Stomach (tissue), 9 donors: ENCODE data around the gene SEMA6A. TPM values are rescaled to one million over a fixed set of nuclear protein-coding genes. Genes with fewer than 3 reads are reported as not detected.

Experiments used
- DNase-seq, 2 donors: peaks; one replicate each; pipeline versions ENCODE4 v3.0.0 to v3.0.0-alpha.2; 2013 to 2019
- H3K27ac ChIP-seq, 5 donors: fragments of 200-600 bp in 4 of 5; sonication (generic) in 4 of 5; one replicate each; pipeline ENCODE4 v1.5.1; 2013 to 2019; ENCODE audit warnings: mild to moderate bottlenecking in 1 of 5, moderate library complexity in 1 of 5
- H3K27me3 ChIP-seq, 3 donors: fragments of 200-600 bp; sonication (generic); one replicate each; pipeline ENCODE4 v1.5.1; 2017 to 2019; ENCODE audit warnings: mixed run types in 1 of 3
- H3K36me3 ChIP-seq, 4 donors: fragments of 200-600 bp; sonication (generic); 1 replicate in 3 of 4; 2 replicates in 1 of 4; pipeline ENCODE4 v1.5.1; 2016 to 2019
- H3K4me1 ChIP-seq, 4 donors: fragments of 200-600 bp; sonication (generic); one replicate each; pipeline ENCODE4 v1.5.1; 2016 to 2019
- H3K4me3 ChIP-seq, 4 donors: fragments of 200-600 bp; sonication (generic) in 3 of 4; one replicate each; pipeline ENCODE4 v1.5.1; 2016 to 2019; ENCODE audit warnings: mild to moderate bottlenecking in 1 of 4
- H3K9me3 ChIP-seq, 4 donors: fragments of 200-600 bp; sonication (generic); one replicate each; pipeline ENCODE4 v1.5.1; 2016 to 2019
- EP300 ChIP-seq: sonication (generic); formaldehyde crosslinking; IDR thresholded peaks from one replicate; pipeline ENCODE4 v1.6.1; 2017; ENCODE audit warnings: antibody characterized with exemption
- POLR2A ChIP-seq, 4 donors: fragments of 450-650 bp; IDR thresholded peaks; one replicate each; pipeline ENCODE4 v1.6.1; 2016; ENCODE audit warnings: antibody characterized with exemption in 4 of 4, control low read depth in 2 of 4, mild to moderate bottlenecking in 1 of 4, moderate library complexity in 1 of 4
- POLR2AphosphoS5 ChIP-seq, 3 donors: sonication (generic); formaldehyde crosslinking; IDR thresholded peaks; one replicate each; pipeline ENCODE4 v1.6.1; 2016; ENCODE audit warnings: antibody characterized with exemption in 3 of 3
- WGBS, 5 donors: extraction: QIAGEN DNeasy Blood & Tissue Kit in 3 of 5; methylation state at CpG; one replicate each; pipeline versions ENCODE4 v1.1.5 to v1.1.7; 2013 to 2018; 5-methylcytosine and 5-hydroxymethylcytosine counted together
- intact Hi-C: fragments of 100-400 bp; cut with DNase I; formaldehyde crosslinking; loops from one replicate; pipeline ENCODE4 v1.15.1; 2023; ENCODE audit warnings: low total_unique reads
- polyA plus RNA-seq, 3 donors: library from polyadenylated mRNA; stranded (reverse); fragments of 200-250 nt; gene quantifications; one replicate each; pipeline ENCODE4 v1.2.3, GENCODE V29; 2013
- total RNA-seq, 5 donors: library from RNA; depleted of rRNA; stranded (reverse); fragments of >200 nt; gene quantifications; one replicate each; pipeline versions ENCODE4 v1.1.0 to v1.2.3, GENCODE V29; 2014 to 2016
- TF ChIP-seq, protein P1 (sequence below), 7 experiments: fragments of 450-650 bp in 4 of 7; fragments of 200-600 bp in 3 of 7; sonication (generic) in 3 of 7; IDR thresholded peaks; one replicate each; pipeline ENCODE4 v1.5.1; 2016 to 2019; ENCODE audit warnings: antibody characterized with exemption in 7 of 7, control low read depth in 2 of 7, mild to moderate bottlenecking in 1 of 7
- donor health status: healthy with polysubstance abuse.
- donor health status: Bipolar disorder and iron deficiency.
- donor health status: healthy.

The SEMA6A gene
- total and polyA plus RNA-seq, 8 donors: 0.37 to 37.5 (median 11.0) TPM

DNA sequence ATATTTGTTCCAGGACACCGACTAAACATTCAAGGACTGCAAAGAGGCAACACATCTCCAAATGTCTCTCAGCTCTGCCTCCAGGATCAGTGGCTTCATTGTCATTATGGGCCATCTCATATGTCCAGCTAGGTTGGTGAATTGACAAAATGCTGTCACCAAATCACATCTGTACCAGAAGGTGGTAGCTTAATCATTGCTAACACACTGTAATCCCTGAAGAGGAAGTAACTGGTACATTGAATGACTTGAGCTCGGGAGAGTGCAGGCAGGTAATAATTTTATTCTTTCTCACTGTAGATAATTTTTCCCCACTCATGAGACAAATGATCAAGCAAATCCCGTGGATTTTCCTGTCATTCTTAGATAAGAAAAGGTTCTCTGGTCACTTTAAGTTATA, 169.8 kb downstream of the SEMA6A start:
- Histone ChIP-seq H3K27me3 (no peaks in the 10 kb centered on the region), H3K27ac (no peak overlapping the region), H3K36me3 (peaks cover 0 to 4% (median under 1%) of the 10 kb centered on the region in 4 donors), H3K4me1 (no peaks in the 10 kb centered on the region), H3K4me3 (no peak overlapping the region), H3K9me3 (no peaks in the 10 kb centered on the region)
- no peak for DNase-seq
- intact Hi-C loops: no loop called here
- 76 to 82% (median 79%) methylated on average over 3 of the region's 3 CpGs for WGBS, 5 donors
- TF ChIP-seq POLR2AphosphoS5 (IDR thresholded peaks at IDR 0.05) (no peak), POLR2A (IDR thresholded peaks at IDR 0.05) (no peak), EP300 (no peak)
- TF ChIP-seq, protein P1, sequence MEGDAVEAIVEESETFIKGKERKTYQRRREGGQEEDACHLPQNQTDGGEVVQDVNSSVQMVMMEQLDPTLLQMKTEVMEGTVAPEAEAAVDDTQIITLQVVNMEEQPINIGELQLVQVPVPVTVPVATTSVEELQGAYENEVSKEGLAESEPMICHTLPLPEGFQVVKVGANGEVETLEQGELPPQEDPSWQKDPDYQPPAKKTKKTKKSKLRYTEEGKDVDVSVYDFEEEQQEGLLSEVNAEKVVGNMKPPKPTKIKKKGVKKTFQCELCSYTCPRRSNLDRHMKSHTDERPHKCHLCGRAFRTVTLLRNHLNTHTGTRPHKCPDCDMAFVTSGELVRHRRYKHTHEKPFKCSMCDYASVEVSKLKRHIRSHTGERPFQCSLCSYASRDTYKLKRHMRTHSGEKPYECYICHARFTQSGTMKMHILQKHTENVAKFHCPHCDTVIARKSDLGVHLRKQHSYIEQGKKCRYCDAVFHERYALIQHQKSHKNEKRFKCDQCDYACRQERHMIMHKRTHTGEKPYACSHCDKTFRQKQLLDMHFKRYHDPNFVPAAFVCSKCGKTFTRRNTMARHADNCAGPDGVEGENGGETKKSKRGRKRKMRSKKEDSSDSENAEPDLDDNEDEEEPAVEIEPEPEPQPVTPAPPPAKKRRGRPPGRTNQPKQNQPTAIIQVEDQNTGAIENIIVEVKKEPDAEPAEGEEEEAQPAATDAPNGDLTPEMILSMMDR (IDR thresholded peaks at IDR 0.05): no peak

DNA sequence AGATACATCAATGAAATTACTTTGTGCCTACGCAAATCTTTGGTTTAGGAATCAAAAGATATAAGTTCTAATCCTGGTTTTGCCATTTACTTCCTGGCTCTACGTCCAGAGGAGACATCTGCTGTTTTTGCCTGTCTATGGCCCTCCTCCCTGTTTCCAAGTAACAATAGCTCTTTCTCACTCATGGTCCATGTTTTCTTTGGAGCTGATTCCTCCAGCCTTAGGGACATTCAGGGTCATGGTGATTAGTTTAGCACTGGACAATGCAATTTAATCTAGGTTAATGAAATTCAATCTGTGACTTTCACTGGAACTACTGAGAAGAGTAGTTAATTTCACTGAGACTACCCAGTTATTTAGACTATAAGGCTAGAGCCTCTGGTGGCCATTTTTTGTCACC, 170.6 kb downstream of the SEMA6A start:
- WGBS, 5 donors: 69 to 81% (median 76%) methylated on average over 2 of the region's 2 CpGs
- Histone ChIP-seq H3K4me1 (no peaks in the 10 kb centered on the region), H3K36me3 (peaks cover 0 to 6% (median 3%) of the 10 kb centered on the region in 4 donors), H3K4me3 (no peak overlapping the region), H3K9me3 (no peaks in the 10 kb centered on the region), H3K27ac (no peak overlapping the region), H3K27me3 (no peaks in the 10 kb centered on the region)
- intact Hi-C loops: no loop called here
- no peak for TF ChIP-seq POLR2A (IDR thresholded peaks at IDR 0.05)
- TF ChIP-seq, protein P1 (IDR thresholded peaks at IDR 0.05): no peak
- TF ChIP-seq EP300: no peak
- DNase-seq: no peak

DNA sequence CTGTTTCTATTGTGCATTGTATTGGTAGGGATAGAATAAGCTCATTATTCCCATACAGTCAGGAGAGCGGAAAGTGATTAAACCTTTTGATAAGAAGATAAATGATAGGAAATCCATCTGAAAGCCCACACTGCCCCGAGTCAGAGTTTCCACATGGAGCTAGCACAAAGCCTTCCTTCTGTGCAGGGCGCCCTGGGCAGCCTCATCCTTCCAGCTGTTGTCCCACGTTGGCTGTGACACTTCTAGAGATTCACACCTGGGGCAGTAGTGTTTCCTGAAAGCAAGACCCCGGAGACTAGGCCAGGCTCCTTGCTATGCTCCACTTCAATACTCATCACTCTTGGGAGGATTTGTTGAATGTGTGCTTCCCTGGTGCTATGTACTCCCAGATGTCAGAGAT, 172.4 kb downstream of the SEMA6A start:
- Histone ChIP-seq H3K27me3 (no peaks in the 10 kb centered on the region), H3K27ac (no peak overlapping the region), H3K4me1 (no peaks in the 10 kb centered on the region), H3K36me3 (peaks cover 0 to 6% (median 3%) of the 10 kb centered on the region in 4 donors), H3K9me3 (no peaks in the 10 kb centered on the region), H3K4me3 (no peak overlapping the region)
- 77 to 85% (median 84%) methylated on average over 5 of the region's 5 CpGs for WGBS, 5 donors
- TF ChIP-seq POLR2AphosphoS5 (IDR thresholded peaks at IDR 0.05) (no peak), EP300 (no peak), POLR2A (IDR thresholded peaks at IDR 0.05) (no peak)
- TF ChIP-seq, protein P1 (IDR thresholded peaks at IDR 0.05): no peak
- DNase-seq: no peak
- intact Hi-C loops: no loop called here

DNA sequence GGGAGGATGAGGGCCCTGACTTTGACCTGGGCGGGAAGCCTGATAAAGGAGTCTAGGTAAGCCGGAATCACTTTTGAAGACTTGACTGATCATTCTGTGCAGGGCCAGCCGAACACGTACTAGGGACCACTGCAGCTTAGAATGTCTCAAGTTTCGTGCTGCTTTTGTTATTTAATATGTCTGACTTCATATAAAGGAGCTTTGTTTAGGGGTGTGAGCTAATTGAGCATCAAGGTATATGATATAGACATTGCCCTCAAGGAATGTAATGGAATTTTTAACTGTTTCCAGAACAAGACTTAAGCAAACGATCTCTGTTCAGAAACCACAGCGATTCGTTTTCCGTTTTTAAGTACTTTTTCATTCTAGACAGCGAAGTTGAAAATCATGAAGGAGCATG, 173.0 kb downstream of the SEMA6A start:
- H3K27ac ChIP-seq: no peak overlapping the region
- no peak overlapping the region for H3K4me3 ChIP-seq
- peaks cover 0 to 4% (median 0%) of the 10 kb centered on the region in 4 donors for H3K4me1 ChIP-seq
- no peaks in the 10 kb centered on the region for H3K9me3 ChIP-seq
- WGBS, 5 donors: 86 to 92% (median 89%) methylated on average over 10 of the region's 10 CpGs
- intact Hi-C loops: no loop called here
- TF ChIP-seq POLR2A (IDR thresholded peaks at IDR 0.05): no peak
- no peak for TF ChIP-seq POLR2AphosphoS5 (IDR thresholded peaks at IDR 0.05)
- TF ChIP-seq EP300: no peak
- TF ChIP-seq, protein P1 (IDR thresholded peaks at IDR 0.05): no peak
- H3K36me3 ChIP-seq: peaks cover 0 to 6% (median 3%) of the 10 kb centered on the region in 4 donors
- DNase-seq: no peak
- no peaks in the 10 kb centered on the region for H3K27me3 ChIP-seq
